Cardiac muscle cell (in vitro differentiated cells and primary cell): ENCODE results near the gene MFSD12. TPM values are rescaled to one million over a fixed set of nuclear protein-coding genes. Genes with fewer than 3 reads are reported as not detected.

ENCODE experiments used
- DNase-seq, 2 donors: peaks; one replicate each; pipeline versions ENCODE4 v3.0.0 to v3.0.0-alpha.2; 2010 to 2017; ENCODE audit warnings: low read depth in 1 of 2, low spot score in 1 of 2
- H3K27ac ChIP-seq: fragments of 200-600 bp; sonication (generic); 2 replicates; pipeline ENCODE4 v1.5.1; 2016
- H3K27me3 ChIP-seq: fragments of 200-600 bp; sonication (generic); 2 replicates; pipeline ENCODE4 v1.6.0; 2016; ENCODE audit warnings: control low read depth
- H3K36me3 ChIP-seq: fragments of 200-600 bp; sonication (generic); 2 replicates; pipeline ENCODE4 v1.5.1; 2016; ENCODE audit warnings: control low read depth
- H3K4me1 ChIP-seq: fragments of 200-600 bp; sonication (generic); 2 replicates; pipeline ENCODE4 v1.8.1; 2017; ENCODE audit warnings: low read depth, mild to moderate bottlenecking, mixed run types
- H3K4me3 ChIP-seq: fragments of 200-600 bp; sonication (generic); 2 replicates; pipeline ENCODE4 v1.5.1; 2016; ENCODE audit warnings: mild to moderate bottlenecking
- H3K9me3 ChIP-seq: fragments of 200-600 bp; sonication (generic); 2 replicates; pipeline ENCODE4 v1.5.1; 2017; ENCODE audit warnings: low read depth, mild to moderate bottlenecking, control low read depth
- polyA plus RNA-seq: library from polyadenylated mRNA; unstranded; fragments of >200 nt; fragmentation: Nextera tagmentation; extraction: Ambion mirVana; gene quantifications from 2 replicates; pipeline ENCODE4 v1.2.1, GENCODE V29; 2016
- total RNA-seq: library from RNA; depleted of rRNA; stranded (reverse); fragments of >200 nt; gene quantifications from 2 replicates; pipeline ENCODE4 v1.2.3, GENCODE V29; 2016
- TF ChIP-seq, protein P1 (sequence below): IDR thresholded peaks from 2 replicates; pipeline ENCODE4 v1.5.1; 2012; ENCODE audit warnings: low read depth, mild to moderate bottlenecking, low read length

MFSD12 gene
- total and polyA plus RNA-seq, 2 experiments from 2014 or later: 71.8 to 89.0 TPM

DNA sequence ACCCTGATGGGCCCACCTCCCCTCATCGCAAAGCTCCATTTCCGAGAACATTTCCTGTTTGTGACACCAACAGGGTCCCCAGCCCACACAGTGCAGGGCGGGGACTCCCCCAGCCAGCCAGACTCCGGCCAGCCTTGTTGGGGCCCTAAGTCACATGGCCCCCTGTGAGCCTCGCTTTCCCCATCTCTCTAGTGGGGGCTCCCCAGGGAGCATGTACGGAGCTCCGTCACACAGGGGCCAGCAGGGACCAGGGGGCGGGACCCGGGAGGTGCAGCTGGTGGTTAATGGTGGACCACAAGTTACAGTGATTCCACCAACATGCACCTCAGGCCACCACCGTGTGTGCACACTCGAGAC, 47.6 kb upstream of the MFSD12 start:
- Histone ChIP-seq H3K9me3 (no peaks in the 10 kb centered on the region), H3K27me3 (peaks cover 16% of the 10 kb centered on the region), H3K36me3 (no peaks in the 10 kb centered on the region), H3K4me3 (no peak overlapping the region), H3K27ac (no peak overlapping the region), H3K4me1 (peaks cover 13% of the 10 kb centered on the region)
- no peak for DNase-seq
- TF ChIP-seq, protein P1, sequence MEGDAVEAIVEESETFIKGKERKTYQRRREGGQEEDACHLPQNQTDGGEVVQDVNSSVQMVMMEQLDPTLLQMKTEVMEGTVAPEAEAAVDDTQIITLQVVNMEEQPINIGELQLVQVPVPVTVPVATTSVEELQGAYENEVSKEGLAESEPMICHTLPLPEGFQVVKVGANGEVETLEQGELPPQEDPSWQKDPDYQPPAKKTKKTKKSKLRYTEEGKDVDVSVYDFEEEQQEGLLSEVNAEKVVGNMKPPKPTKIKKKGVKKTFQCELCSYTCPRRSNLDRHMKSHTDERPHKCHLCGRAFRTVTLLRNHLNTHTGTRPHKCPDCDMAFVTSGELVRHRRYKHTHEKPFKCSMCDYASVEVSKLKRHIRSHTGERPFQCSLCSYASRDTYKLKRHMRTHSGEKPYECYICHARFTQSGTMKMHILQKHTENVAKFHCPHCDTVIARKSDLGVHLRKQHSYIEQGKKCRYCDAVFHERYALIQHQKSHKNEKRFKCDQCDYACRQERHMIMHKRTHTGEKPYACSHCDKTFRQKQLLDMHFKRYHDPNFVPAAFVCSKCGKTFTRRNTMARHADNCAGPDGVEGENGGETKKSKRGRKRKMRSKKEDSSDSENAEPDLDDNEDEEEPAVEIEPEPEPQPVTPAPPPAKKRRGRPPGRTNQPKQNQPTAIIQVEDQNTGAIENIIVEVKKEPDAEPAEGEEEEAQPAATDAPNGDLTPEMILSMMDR: no peak

DNA sequence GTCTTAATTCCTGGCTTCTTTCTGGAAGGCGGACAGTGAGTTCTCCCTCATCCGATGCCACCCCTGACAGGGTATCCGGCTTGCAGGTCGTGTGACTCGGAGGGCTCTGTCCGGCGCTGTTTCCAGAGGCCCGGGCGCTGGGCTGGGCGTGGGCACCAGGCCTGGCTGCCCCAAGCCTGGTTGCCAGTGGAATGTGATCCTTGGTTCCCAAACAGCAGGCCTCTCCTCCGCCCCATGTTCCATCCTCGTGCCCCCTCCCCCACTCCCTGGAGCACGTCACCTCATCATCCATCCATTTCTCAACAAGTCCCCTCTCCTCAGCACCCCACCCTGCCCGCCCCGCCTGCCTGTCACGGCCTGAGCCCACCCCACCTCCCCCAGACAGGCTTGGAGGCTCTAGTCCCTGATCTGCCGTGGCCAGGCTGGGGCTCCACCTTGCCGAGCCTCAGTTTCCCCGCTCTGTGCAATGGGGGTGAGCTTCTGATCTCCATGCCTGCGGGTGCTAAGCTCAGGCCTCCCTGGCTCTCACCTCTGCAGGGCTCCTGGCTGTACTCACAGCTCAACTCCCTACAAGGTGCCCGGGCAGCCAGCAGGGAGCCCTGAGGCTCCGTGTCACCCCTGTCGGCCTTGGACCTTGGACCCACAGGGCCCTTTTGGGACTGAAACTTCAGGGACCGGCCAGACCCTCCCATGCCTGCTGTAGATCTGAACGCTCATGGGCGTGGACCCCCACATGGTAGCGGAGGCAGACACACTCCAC, 47.0 kb upstream of the MFSD12 start:
- peaks cover 13% of the 10 kb centered on the region for H3K4me1 ChIP-seq
- H3K36me3 ChIP-seq: no peaks in the 10 kb centered on the region
- H3K27me3 ChIP-seq: peaks cover 16% of the 10 kb centered on the region
- TF ChIP-seq, protein P1: no peak
- no peak overlapping the region for H3K27ac ChIP-seq
- DNase-seq: no peak
- no peak overlapping the region for H3K4me3 ChIP-seq
- H3K9me3 ChIP-seq: no peaks in the 10 kb centered on the region

DNA sequence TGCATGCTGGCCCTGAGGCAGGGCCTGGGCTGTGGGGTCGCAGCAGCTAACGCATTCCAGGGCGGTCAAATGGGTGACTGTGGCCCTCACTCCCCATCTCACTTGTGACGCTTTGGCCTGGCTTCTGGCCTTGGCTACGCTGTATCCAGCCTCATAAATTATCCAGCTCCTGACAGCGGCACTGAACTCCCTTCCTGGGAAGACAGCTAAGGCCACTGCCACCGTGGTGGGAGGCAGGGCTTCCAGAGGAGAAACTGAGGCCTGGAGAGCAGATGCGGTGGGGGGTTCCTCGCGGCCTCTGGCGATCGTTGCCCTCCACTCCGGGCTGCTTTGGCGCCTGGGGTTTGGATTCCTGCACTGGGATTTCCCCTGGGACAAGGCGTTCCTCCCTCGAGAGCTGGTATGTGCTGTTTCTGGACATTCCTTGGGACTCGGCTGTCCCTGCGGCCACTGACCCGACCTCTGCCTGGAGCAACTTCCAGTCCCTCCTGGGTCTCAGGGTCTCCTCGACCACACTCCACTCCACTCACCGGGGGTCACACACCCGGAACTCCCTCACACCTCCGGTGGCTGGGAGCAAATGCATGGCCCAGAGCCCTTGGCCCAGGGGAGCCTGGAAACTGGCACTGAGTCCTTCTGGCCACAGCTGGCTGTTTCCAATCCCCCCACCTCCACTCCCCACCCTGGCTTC, 45.9 kb upstream of the MFSD12 start:
- TF ChIP-seq, protein P1: no peak
- no peak for DNase-seq
- Histone ChIP-seq H3K36me3 (no peaks in the 10 kb centered on the region), H3K27ac (no peak overlapping the region), H3K4me1 (peaks cover 5% of the 10 kb centered on the region), H3K4me3 (no peak overlapping the region), H3K9me3 (no peaks in the 10 kb centered on the region), H3K27me3 (peaks cover 16% of the 10 kb centered on the region)

DNA sequence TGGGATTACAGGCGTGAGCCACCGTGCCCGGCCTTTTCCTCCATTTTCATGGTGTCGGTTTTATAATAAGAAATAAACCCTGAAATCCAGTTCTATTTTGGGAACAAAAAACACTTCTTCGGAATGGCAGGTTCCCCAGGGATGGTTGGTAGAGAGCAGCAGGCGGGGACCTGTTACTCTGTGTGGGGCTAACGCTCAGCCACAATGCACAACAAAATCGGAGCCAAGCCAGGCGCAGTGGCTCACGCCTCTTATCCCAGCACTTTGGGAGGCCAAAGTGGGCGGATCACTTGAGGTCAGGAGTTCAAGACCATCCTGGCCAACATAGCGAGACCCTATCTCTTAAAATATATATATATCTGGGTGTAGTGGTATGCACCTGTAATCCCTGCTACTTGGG, 43.6 kb upstream of the MFSD12 start:
- peaks cover 8% of the 10 kb centered on the region for H3K27me3 ChIP-seq
- TF ChIP-seq, protein P1: no peak
- H3K36me3 ChIP-seq: no peaks in the 10 kb centered on the region
- no peak for DNase-seq
- H3K9me3 ChIP-seq: no peaks in the 10 kb centered on the region
- H3K27ac ChIP-seq: no peak overlapping the region
- no peak overlapping the region for H3K4me3 ChIP-seq
- H3K4me1 ChIP-seq: no peaks in the 10 kb centered on the region

DNA sequence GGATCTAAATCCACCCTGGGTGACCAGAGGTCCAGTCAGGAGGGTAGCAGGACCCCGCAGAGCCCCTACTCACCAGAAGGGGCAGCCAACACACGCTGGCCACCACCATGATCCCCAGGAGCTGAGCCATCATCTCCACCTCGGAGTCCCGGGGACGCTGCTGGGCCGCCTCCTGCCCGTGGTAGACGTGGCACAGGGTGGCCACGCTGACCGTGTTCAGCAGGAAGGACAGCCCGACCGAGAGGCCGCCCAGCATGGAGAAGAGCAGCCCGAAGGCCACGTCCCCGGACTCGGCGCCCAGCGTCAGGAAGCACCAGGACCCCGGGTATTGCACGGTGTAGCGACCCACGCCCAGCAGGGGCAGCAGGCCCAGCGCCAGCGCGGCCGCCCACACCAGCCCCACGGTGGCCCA, 42.4 kb upstream of the MFSD12 start:
- H3K4me3 ChIP-seq: no peak overlapping the region
- TF ChIP-seq, protein P1: peak; percentile 24
- no peak for DNase-seq

More for the DNA sequence above, 42.4 kb upstream of the MFSD12 start:
- H3K36me3 ChIP-seq: no peaks in the 10 kb centered on the region
- no peak overlapping the region for H3K27ac ChIP-seq
- H3K9me3 ChIP-seq: no peaks in the 10 kb centered on the region
- no peaks in the 10 kb centered on the region for H3K27me3 ChIP-seq
- no peaks in the 10 kb centered on the region for H3K4me1 ChIP-seq
